ENCODE results near the gene ZKSCAN8.

DNA sequence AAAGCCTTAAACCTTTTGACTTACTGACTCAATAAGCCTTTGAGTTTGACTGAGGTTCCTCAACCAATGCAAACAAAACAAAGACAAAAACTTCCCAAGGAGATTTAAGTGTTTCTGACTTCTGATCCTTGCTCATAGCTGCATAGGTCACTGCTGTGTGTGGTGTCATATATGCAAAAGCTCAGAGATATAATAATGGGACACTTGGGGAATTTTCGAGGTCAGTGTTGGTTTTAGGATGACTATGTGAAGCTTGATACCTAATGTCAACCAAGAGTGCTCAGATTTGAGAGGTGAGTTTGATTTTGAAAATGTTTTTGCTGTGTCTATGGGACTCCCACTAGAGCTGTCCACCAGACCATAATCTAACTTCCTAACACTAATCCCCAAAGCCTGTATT, 26.2 kb downstream of the ZKSCAN8 start:
- TF ChIP-seq, protein P1, sequence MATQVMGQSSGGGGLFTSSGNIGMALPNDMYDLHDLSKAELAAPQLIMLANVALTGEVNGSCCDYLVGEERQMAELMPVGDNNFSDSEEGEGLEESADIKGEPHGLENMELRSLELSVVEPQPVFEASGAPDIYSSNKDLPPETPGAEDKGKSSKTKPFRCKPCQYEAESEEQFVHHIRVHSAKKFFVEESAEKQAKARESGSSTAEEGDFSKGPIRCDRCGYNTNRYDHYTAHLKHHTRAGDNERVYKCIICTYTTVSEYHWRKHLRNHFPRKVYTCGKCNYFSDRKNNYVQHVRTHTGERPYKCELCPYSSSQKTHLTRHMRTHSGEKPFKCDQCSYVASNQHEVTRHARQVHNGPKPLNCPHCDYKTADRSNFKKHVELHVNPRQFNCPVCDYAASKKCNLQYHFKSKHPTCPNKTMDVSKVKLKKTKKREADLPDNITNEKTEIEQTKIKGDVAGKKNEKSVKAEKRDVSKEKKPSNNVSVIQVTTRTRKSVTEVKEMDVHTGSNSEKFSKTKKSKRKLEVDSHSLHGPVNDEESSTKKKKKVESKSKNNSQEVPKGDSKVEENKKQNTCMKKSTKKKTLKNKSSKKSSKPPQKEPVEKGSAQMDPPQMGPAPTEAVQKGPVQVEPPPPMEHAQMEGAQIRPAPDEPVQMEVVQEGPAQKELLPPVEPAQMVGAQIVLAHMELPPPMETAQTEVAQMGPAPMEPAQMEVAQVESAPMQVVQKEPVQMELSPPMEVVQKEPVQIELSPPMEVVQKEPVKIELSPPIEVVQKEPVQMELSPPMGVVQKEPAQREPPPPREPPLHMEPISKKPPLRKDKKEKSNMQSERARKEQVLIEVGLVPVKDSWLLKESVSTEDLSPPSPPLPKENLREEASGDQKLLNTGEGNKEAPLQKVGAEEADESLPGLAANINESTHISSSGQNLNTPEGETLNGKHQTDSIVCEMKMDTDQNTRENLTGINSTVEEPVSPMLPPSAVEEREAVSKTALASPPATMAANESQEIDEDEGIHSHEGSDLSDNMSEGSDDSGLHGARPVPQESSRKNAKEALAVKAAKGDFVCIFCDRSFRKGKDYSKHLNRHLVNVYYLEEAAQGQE (IDR thresholded peaks at IDR 0.05; ENCODE audit: borderline replicate concordance) = no peak
- TF ChIP-seq RAD21 (conservative IDR thresholded peaks at IDR 0.05) = no peak
- TF ChIP-seq, protein P2, sequence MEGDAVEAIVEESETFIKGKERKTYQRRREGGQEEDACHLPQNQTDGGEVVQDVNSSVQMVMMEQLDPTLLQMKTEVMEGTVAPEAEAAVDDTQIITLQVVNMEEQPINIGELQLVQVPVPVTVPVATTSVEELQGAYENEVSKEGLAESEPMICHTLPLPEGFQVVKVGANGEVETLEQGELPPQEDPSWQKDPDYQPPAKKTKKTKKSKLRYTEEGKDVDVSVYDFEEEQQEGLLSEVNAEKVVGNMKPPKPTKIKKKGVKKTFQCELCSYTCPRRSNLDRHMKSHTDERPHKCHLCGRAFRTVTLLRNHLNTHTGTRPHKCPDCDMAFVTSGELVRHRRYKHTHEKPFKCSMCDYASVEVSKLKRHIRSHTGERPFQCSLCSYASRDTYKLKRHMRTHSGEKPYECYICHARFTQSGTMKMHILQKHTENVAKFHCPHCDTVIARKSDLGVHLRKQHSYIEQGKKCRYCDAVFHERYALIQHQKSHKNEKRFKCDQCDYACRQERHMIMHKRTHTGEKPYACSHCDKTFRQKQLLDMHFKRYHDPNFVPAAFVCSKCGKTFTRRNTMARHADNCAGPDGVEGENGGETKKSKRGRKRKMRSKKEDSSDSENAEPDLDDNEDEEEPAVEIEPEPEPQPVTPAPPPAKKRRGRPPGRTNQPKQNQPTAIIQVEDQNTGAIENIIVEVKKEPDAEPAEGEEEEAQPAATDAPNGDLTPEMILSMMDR (IDR thresholded peaks at IDR 0.05; ENCODE audit: poor library complexity, severe bottlenecking) = no peak
- no peak for TF ChIP-seq EZH2 (IDR thresholded peaks at IDR 0.05; ENCODE audit: borderline replicate concordance, insufficient read depth, low read length, poor library complexity, severe bottlenecking)
- no peak for TF ChIP-seq SMC3 (conservative IDR thresholded peaks at IDR 0.05; ENCODE audit: poor library complexity)
- TF ChIP-seq EP300 (conservative IDR thresholded peaks at IDR 0.05; ENCODE audit: poor library complexity, severe bottlenecking) = no peak
- TF ChIP-seq TAF1 (IDR thresholded peaks at IDR 0.05; ENCODE audit: low read depth) = no peak
- TF ChIP-seq POLR2AphosphoS5 (IDR thresholded peaks at IDR 0.05) = no peak
- no peak for TF ChIP-seq MXI1 (conservative IDR thresholded peaks at IDR 0.05; ENCODE audit: poor library complexity, severe bottlenecking)

Measured in neural cell (in vitro differentiated cells).